GM12875 (cell line): ENCODE data around the gene COL8A1.

Source experiments
- H3K4me3 ChIP-seq: one replicate; pipeline ENCODE4 v1.5.1; 2011; ENCODE audit warnings: low read depth, low read length, control low read depth
- TF ChIP-seq, protein P1 (sequence below): IDR thresholded peaks from 2 replicates; pipeline ENCODE4 v1.5.1; 2011; ENCODE audit warnings: low read depth, mild to moderate bottlenecking, control low read depth, inconsistent platforms, low read length, moderate library complexity, borderline replicate concordance; ENCODE audit not compliant: insufficient read depth

The COL8A1 gene

DNA sequence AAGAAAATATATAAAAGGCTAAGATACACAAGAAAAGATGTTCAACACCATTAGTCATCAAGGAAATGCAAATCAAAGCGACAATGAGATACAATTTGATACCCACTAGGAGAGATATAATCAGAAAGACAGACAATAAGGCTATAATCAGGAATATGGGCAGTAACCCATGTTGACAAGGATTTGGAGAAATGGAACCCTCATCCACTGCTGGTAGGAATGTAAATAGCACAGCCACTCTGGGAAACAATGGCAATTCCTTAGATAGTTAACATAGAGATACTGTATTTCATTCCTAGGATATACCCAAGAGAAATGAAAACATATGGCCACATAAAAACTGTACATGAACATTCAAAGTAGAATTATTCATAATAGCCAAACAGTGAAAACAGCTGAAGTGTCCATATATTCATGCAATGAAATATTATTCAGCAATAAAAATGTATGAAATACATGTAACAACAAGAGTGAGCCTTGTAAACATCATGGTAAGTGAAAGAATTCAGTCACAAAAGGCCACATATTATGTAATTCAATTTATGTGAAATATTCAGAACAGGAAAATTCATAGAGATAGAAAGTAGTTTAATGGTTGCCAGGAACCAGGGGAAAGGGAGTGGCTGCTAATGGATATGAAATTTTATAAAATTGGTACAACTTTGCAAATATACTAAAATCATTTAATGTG is 18.2 kb upstream of the COL8A1 start:
- TF ChIP-seq, protein P1, sequence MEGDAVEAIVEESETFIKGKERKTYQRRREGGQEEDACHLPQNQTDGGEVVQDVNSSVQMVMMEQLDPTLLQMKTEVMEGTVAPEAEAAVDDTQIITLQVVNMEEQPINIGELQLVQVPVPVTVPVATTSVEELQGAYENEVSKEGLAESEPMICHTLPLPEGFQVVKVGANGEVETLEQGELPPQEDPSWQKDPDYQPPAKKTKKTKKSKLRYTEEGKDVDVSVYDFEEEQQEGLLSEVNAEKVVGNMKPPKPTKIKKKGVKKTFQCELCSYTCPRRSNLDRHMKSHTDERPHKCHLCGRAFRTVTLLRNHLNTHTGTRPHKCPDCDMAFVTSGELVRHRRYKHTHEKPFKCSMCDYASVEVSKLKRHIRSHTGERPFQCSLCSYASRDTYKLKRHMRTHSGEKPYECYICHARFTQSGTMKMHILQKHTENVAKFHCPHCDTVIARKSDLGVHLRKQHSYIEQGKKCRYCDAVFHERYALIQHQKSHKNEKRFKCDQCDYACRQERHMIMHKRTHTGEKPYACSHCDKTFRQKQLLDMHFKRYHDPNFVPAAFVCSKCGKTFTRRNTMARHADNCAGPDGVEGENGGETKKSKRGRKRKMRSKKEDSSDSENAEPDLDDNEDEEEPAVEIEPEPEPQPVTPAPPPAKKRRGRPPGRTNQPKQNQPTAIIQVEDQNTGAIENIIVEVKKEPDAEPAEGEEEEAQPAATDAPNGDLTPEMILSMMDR, result no peak
- no peak overlapping the region for H3K4me3 ChIP-seq

DNA sequence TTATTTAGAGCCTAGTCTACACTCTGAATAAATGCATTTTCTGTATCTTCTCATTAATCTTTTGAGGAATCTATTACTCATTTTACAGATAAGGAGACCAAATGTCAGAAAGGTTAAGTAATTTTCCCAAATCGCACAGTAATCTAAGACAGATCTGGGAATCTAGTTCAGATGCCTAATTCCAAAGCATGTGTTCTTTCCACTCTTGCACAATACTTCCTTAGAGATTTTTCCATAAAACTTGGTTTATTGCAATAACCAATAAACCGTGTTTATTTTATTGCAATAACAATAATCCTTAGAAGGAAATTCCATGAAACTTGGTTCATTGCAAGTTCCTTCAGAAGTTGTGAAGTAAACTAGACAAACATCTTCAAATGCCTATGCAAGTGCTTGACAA is 17.4 kb upstream of the COL8A1 start:
- no peak overlapping the region for H3K4me3 ChIP-seq
- TF ChIP-seq, protein P1, result no peak

DNA sequence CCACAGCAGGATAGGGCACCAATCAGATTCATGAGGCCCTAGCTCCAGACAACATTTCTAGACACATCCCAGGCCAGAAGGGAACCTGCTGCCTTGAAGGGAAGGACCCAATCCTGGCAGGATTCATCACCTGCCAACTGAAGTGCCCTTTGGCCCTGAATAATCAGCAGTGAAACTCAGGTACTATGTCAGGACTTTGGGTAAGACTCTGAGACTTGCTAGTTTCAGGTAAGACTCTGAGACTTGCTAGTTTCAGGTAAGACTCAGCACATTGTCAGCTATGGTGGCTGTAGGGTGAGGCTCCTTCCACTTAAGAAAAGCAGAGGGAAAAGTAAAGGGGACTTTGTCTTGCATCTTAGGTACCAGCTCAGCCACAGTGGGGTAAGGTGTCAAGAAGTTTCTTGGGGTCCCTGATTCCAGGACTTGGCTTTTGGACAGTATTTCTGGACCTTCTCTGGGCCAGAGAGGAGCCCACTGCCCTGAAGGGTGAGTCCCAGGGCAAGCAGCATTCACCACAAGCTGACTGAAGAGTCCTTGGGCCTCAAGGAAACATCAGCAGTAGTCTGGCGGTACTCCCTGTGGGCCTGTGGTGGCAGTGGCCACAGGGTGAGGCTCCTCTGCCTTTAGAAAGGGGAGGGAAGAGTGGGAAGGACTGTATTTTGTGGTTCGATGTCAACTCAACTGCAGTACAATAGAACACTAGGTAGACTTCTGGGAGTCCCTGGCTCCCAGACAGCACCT is 13.7 kb upstream of the COL8A1 start:
- no peak overlapping the region for H3K4me3 ChIP-seq
- TF ChIP-seq, protein P1, result no peak

DNA sequence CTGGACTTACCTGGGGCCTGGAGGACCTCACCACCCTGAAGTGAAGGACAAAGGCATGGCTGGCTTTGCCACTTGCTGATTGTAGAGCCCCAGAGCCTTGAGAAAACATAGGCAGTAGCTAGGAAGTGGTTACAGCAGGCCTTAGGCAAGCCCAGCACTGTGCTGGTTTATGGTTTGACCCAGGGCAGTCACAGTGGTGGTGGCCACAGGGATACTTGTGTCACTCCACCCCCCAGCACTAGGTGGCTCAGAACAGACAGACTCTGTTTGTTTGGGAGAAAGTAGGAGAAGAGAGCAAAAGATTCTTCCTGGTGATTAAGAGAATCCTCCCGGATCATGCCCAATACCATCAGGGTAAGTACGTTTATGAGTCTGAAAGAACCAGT is 13.2 kb upstream of the COL8A1 start:
- TF ChIP-seq, protein P1, result peak; percentile 10; the same call in 1 of the 2 replicates

DNA sequence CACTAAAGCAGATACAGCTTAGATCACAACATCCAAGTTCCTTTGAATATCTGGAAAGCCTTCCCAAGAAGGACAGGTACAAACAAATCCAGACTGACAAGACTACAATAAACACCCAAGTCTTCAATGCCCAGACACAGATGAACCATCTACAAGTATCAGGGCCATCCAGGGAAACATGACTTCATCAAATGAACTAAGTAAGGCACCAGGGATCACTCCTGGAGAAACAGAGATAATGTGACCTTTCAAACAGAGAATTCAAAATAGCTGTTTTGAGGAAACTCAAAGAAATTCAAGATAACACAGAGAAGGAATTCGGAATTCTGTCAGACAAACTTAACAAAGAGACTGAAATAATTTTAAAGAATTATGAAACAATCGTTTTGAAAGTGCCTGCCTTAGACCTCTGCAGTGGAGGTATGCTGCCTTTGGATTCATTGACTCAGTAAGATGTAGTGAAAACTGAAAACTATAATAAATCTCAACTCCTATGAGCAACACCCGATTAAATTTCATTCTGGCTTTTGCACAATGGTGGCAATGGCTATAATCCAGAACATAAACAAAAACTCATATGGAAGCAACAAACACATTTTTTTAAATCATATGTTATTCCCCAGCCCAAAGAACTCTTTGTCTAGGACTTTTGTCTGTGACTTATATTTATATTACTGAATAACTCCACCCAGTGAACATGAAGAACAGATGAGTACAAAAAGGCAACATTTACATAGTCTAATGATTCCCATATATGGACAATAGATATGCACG is 12.6 kb upstream of the COL8A1 start:
- H3K4me3 ChIP-seq, result no peak overlapping the region
- TF ChIP-seq, protein P1, result no peak

More for the DNA sequence above, 13.2 kb upstream of the COL8A1 start:
- H3K4me3 ChIP-seq, result no peak overlapping the region

DNA sequence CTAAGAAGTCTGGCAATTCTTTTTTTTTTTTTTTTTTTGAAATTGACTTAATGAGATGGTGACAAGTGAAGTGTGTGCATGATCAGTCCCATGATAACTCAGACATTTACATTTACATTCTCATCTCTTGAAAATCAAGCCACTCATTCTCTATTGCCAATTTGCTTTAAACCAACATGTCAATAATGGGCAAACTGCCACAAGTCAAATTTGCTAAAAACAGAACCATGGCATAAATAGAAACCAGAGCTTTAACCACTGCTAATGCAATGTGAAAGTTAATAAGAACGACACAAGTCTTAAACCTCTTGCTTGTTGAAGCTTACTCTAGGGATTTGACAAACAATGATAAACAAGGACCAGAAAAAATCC is 12.0 kb upstream of the COL8A1 start:
- TF ChIP-seq, protein P1, result no peak
- H3K4me3 ChIP-seq, result no peak overlapping the region
